ENCODE data around the gene PRKCZ. TPM values are rescaled to one million over a fixed set of nuclear protein-coding genes. Genes with fewer than 3 reads are reported as not detected.

PRKCZ gene
- total and polyA plus RNA-seq, 11 donors, result 12.5 to 20.7 (median 16.5) TPM

DNA sequence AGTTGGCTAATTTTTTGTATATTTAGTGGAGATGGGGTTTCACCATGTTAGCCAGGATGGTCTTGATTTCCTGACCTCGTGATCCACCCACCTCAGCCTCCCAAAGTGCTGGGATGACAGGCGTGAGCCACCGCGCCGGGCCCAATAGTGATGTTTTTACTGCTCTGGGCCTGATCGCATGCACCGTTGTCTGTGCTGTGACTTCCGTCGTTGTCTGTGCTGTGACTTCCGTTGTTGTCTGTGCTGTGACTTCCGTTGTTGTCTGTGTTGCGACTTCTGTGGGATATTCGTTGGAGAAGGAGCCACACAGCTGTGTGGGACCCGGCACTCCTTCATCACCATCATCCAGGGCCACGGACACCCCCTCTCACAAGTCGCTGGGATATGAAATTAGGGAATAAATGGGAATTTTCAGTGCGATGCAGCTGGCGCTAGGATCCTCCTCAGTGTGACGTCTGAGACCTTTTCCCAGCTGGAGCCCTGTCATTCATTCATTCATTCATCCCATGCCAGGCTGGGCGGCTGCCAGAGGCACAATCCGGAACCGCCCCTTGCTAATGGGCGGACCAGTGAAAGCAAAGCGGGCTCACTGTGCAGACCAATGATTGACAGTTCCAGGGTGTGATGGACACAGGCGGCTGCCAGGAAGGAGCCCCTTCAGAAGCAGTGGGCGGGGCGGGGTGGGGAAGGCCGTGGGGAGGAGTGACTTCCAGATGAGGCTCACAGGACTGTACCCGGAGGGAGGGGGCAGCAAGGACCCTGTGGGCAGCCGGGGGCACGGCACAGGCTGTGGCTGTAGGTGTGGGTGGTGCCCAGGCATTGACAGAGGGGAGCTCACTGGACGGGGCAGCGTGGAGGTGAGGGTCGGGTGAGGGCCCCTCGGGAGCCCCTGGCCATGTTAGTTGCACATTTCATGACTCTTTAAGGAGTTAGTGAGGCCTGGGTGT lies 48.9 kb downstream of the PRKCZ start:
- 84 to 93% (median 91%) methylated on average over 29 to 35 of the region's 35 CpGs for WGBS, 4 donors
- no peaks in the 10 kb centered on the region for H3K27me3 ChIP-seq
- TF ChIP-seq POLR2A (IDR thresholded peaks at IDR 0.05), result no peak
- no peak for TF ChIP-seq CTCF (IDR thresholded peaks at IDR 0.05)
- no peaks in the 10 kb centered on the region for H3K36me3 ChIP-seq
- no peak overlapping the region for H3K4me3 ChIP-seq
- no peak for ATAC-seq
- intact Hi-C loops (cut with DNase I), result loop anchor here in 1 of 10 donors (10.0 kb wide), 1 partner anchor 76 kb away; no protein-coding TSS in a partner anchor
- DNase-seq, result peak in 3 of 5 donors; percentile 11 to 34 (median 11)
- H3K27ac ChIP-seq, result no peak overlapping the region
- peaks cover 0 to 8% (median 0%) of the 10 kb centered on the region in 12 donors for H3K4me1 ChIP-seq
- H3K9me3 ChIP-seq, result peaks cover 0 to 9% (median 0%) of the 10 kb centered on the region in 12 donors

GRCh38 chr1:2099886-2100779 lies 49.9 kb downstream of the PRKCZ start:
- DNase-seq (peak in 3 of 5 donors; percentile 4 to 42 (median 8)), ATAC-seq (no peak)
- WGBS, 4 donors, result 88 to 91% (median 89%) methylated on average over 18 to 22 of the region's 22 CpGs
- Histone ChIP-seq H3K27me3 (no peaks in the 10 kb centered on the region), H3K4me3 (no peak overlapping the region), H3K27ac (no peak overlapping the region), H3K36me3 (no peaks in the 10 kb centered on the region), H3K9me3 (peaks cover 0 to 9% (median 0%) of the 10 kb centered on the region in 12 donors), H3K4me1 (peaks cover 0 to 6% (median 0%) of the 10 kb centered on the region in 12 donors)
- TF ChIP-seq CTCF (IDR thresholded peaks at IDR 0.05), result no peak
- no peak for TF ChIP-seq POLR2A (IDR thresholded peaks at IDR 0.05)
- intact Hi-C loops (cut with DNase I), result loop anchor here in 1 of 10 donors (10.0 kb wide), 1 partner anchor 75 kb away; no protein-coding TSS in a partner anchor

DNA sequence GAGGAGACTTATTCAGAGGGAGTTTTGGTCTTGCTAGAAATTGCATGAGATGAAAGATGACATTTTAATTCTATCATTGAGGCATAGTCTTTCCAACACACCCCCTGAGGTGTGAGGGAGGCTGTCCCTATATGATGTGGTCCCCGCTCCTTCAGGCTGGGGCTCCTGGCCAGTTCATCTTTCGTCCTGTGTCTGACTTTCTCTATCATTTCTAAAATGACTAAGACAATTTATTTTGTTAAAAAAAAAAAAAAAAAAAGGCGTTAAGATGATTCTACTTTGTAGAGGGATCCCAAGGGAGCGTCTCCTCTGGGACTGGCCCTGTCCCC lies 50.5 kb downstream of the PRKCZ start:
- intact Hi-C loops (cut with DNase I), result no loop called here
- Histone ChIP-seq H3K27me3 (no peaks in the 10 kb centered on the region), H3K36me3 (no peaks in the 10 kb centered on the region), H3K27ac (no peak overlapping the region), H3K4me1 (peaks cover 0 to 4% (median 0%) of the 10 kb centered on the region in 12 donors), H3K9me3 (peaks cover 0 to 9% (median 0%) of the 10 kb centered on the region in 12 donors), H3K4me3 (no peak overlapping the region)
- WGBS, 4 donors, result 85 to 92% (median 88%) methylated on average over 4 of the region's 4 CpGs
- no peak for DNase-seq
- no peak for ATAC-seq
- TF ChIP-seq POLR2A (IDR thresholded peaks at IDR 0.05) (no peak), CTCF (IDR thresholded peaks at IDR 0.05) (no peak)

Measured in heart left ventricle (tissue), 16 donors.